Right lobe of liver (tissue), 6 donors: ENCODE data around the gene IP6K3. TPM values are rescaled to one million over a fixed set of nuclear protein-coding genes. Genes with fewer than 3 reads are reported as not detected.

Source experiments
- ATAC-seq, 4 donors: fragments of 200-7000 bp; cut with Tn5 transposase; one replicate each; pipeline ENCODE4 v1.9.1; 2020; ENCODE audit warnings: mild to moderate bottlenecking in 4 of 4, moderate library complexity in 4 of 4
- DNase-seq, 3 donors: peaks; one replicate each; pipeline ENCODE4 v3.0.0-alpha.2; 2020
- H3K27ac ChIP-seq, 3 donors: fragments of 200-600 bp; one replicate each; pipeline ENCODE4 v1.8.0; 2022
- H3K27me3 ChIP-seq, 2 donors: fragments of 200-600 bp; one replicate each; pipeline ENCODE4 v1.8.0; 2022
- H3K36me3 ChIP-seq, 4 donors: fragments of 200-600 bp; sonication (generic) in 1 of 4; one replicate each; pipeline versions ENCODE4 v1.5.1 to v1.8.0; 2017 to 2022; ENCODE audit warnings: control low read depth in 1 of 4
- H3K4me1 ChIP-seq, 4 donors: fragments of 200-600 bp; sonication (generic) in 1 of 4; one replicate each; pipeline versions ENCODE4 v1.5.1 to v1.8.0; 2017 to 2022; ENCODE audit warnings: control low read depth in 1 of 4
- H3K4me3 ChIP-seq, 3 donors: fragments of 200-600 bp; one replicate each; pipeline ENCODE4 v1.8.0; 2022
- H3K9me3 ChIP-seq, 4 donors: fragments of 200-600 bp; sonication (generic) in 1 of 4; one replicate each; pipeline versions ENCODE4 v1.5.1 to v1.8.0; 2017 to 2022; ENCODE audit warnings: control low read depth in 1 of 4
- CTCF ChIP-seq, 4 donors: fragments of 200-600 bp in 3 of 4; fragments of 450-650 bp in 1 of 4; IDR thresholded peaks; one replicate each; pipeline versions ENCODE4 v1.5.1 to v1.8.0; 2016 to 2022; ENCODE audit warnings: antibody characterized with exemption in 4 of 4, mild to moderate bottlenecking in 2 of 4
- POLR2A ChIP-seq: fragments of 450-650 bp; IDR thresholded peaks from one replicate; pipeline ENCODE4 v1.6.1; 2017; ENCODE audit warnings: antibody characterized with exemption, mild to moderate bottlenecking
- WGBS: methylation state at CpG from one replicate; pipeline ENCODE4 v1.1.6; 2018; ENCODE audit warnings: low coverage, low lambda C conversion rate; ENCODE audit not compliant: insufficient coverage; ENCODE audit errors: missing lambda C conversion rate; 5-methylcytosine and 5-hydroxymethylcytosine counted together
- intact Hi-C, 2 donors: fragments of 100-400 bp; cut with DNase I; formaldehyde crosslinking; loops; one replicate each; pipeline versions ENCODE4 v1.11.2 to v1.14.1; 2022
- total RNA-seq, 6 experiments: library from RNA; depleted of rRNA in 2 of 6; stranded (reverse); fragments of >200 nt in 2 of 6; fragmentation: NEBNext Ultra II Directional in 3 of 6; extraction: Animal tissue kit (Norgen Biotek cat#: 25700) in 3 of 6; gene quantifications; one replicate each; pipeline versions ENCODE4 v1.1.0 to v1.2.4, GENCODE V29; 2016 to 2023
- donor health status: DM: no; HTN: yes; CAD: no.
- donor health status: DM: no; HTN: no; CAD: no.
- donor health status: DM: no; HTN: no; CAD: no.
- donor health status: DM: no; HTN: yes; CAD: no.
- donor health status: DM: no; HTN: yes; CAD: no.

Gene IP6K3
- total RNA-seq, 6 experiments from 2014 or later = 4.8 to 28.0 (median 9.7) TPM

DNA sequence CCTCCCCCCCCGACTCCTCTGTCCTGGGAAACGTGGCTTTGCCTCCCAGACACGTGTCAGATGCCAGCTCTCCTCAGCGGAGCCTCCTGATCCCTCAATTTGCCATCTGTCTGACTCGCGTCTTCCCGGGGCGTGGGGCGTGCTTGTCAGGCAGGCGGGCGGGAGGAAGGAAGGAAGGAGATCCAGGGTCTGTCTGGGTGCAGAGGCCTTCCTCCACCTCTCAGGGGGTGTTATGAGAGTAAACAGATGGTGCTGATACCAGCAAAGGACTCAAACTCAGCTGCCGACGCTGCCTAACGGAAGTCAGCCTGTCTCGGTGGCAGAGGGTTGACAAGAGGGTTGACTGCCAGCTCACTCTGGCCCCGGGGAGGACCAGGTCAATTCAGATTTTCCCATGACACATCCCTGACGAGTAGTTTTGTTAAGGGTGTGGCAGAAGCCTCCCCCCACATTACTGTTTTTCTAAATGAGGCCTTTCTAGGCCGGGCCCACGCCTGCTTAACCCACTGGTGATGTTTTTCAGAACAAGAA lies 52.2 kb downstream of the IP6K3 start:
- Histone ChIP-seq H3K27me3 (no peaks in the 10 kb centered on the region), H3K36me3 (peaks cover 0 to 6% (median 3%) of the 10 kb centered on the region in 4 donors), H3K9me3 (no peaks in the 10 kb centered on the region), H3K4me3 (no peak overlapping the region), H3K4me1 (peaks cover 0 to 2% (median 0%) of the 10 kb centered on the region in 4 donors), H3K27ac (no peak overlapping the region)
- WGBS = 31% methylated on average over 5 of the region's 19 CpGs
- no peak for TF ChIP-seq POLR2A
- TF ChIP-seq CTCF (IDR thresholded peaks at IDR 0.05) = no peak
- DNase-seq (peak in 1 of 3 donors; percentile 48), ATAC-seq (peak in 2 of 4 donors; percentile 16 to 24)
- intact Hi-C loops = no loop called here

DNA sequence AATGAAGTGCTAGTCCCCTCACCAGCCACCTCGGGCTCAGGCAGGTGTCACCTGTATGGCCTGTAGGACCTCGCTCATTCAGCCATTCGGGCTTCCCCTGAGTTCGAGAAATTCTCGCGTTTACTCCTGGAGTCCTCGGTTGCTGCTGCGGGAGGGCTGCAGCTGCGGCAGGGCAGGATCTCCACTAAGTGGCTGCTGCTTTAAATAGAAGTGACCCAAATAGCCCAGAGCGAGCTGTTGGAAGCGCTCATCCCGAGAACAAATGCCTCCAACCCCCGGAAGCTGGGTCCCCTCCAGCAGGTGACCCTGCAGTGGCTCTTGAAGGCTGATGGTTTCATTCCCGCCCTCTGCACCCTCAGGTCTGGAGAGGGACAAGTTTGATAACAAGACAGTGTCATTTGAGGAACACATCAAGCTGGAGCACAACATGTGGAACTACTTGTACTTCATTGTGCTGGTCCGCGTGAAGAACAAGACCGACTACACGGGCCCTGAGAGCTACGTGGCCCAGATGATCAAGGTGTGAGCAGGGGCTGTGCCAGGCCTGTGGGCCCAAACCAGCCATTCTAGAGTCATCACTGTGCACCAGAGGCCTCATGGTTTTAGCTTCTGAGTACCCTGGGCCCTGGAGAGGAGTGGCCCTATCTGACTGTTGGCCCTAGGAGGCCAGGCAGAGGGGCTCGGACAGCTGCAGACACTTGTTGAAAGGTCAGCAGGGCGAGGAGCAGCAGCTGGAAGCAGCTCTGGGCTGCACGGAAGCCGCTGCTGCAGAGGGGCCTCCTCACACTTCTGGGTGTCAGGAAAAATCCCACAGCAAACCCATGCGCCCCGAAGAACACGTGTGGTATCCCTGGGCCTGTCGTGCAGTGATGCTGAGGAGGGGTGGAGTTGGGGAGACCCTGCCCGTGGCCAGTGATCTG lies 53.3 kb downstream of the IP6K3 start:
- Histone ChIP-seq H3K4me1 (peaks cover 0 to 2% (median 0%) of the 10 kb centered on the region in 4 donors), H3K4me3 (no peak overlapping the region), H3K27ac (no peak overlapping the region), H3K36me3 (peaks cover 0 to 6% (median 3%) of the 10 kb centered on the region in 4 donors), H3K9me3 (no peaks in the 10 kb centered on the region), H3K27me3 (no peaks in the 10 kb centered on the region)
- 75% methylated on average over 16 of the region's 28 CpGs for WGBS
- no peak for ATAC-seq
- TF ChIP-seq CTCF (IDR thresholded peaks at IDR 0.05) (no peak), POLR2A (no peak)
- intact Hi-C loops = no loop called here
- DNase-seq = peak in 1 of 3 donors; percentile 44

DNA sequence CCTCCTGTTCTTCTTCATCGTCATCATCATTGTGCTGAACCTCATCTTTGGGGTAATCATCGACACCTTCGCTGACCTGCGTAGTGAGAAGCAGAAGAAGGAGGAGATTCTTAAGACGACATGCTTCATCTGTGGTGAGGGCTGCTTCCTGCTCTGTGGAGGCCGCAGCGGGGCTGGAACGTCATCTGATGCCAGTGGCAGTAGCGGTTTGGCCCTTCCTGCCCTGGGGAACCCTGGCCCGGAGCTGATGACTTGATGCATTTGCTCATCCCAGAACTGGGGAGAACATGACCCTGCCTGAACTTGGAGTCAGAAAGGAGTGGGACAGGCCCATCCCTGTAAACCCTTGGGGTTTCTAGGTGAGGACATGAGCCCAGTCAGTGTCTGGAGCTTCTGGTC lies 53.9 kb downstream of the IP6K3 start:
- H3K4me3 ChIP-seq = no peak overlapping the region
- no peaks in the 10 kb centered on the region for H3K27me3 ChIP-seq
- DNase-seq (peak in 1 of 3 donors; percentile 56), ATAC-seq (peak in 2 of 4 donors; percentile 7 to 8)
- H3K9me3 ChIP-seq = no peaks in the 10 kb centered on the region
- no peak overlapping the region for H3K27ac ChIP-seq
- H3K4me1 ChIP-seq = peaks cover 0 to 2% (median 0%) of the 10 kb centered on the region in 4 donors
- 44% methylated on average over 5 of the region's 10 CpGs for WGBS
- intact Hi-C loops = no loop called here
- peaks cover 0 to 6% (median under 1%) of the 10 kb centered on the region in 4 donors for H3K36me3 ChIP-seq
- TF ChIP-seq POLR2A = no peak
- no peak for TF ChIP-seq CTCF (IDR thresholded peaks at IDR 0.05)

DNA sequence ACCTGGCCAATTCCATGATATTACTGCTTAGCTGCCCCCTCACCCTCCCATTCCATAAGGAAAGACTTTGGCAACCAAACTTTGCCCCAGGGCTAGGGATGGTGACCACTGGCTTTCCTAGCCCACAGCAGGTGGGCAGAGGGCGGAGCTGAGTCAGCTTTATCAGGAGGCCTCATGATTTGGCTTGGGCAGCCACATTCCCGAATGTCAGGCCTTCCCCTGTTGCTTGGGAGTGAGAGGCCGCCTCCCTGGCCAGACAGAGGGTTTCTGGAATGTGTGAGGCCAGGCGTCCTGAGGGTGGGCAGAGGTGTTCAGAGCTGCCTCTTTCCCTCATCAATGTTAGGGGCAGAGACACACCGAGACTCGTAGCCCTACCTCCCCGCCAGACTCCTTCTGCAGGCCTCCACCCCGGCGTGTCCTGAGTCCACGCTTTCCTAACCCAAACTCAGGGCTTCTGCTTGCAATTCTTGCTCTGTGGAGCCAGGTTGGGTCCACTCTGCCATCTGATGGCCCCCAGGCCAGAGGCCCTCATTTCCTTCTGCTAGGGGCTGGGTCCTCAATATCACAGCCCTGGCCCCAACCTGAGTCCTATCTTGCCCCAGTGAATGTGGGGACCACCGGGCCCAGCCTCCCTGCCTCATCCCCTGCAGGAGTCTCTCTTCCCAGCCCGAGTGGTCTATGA lies 54.5 kb downstream of the IP6K3 start:
- peaks cover 0 to 2% (median 0%) of the 10 kb centered on the region in 4 donors for H3K36me3 ChIP-seq
- no peak for TF ChIP-seq CTCF (IDR thresholded peaks at IDR 0.05)
- TF ChIP-seq POLR2A = no peak
- H3K27ac ChIP-seq = no peak overlapping the region
- no peak overlapping the region for H3K4me3 ChIP-seq
- no peak for ATAC-seq
- peak in 1 of 3 donors; percentile 45 for DNase-seq
- WGBS = 71% methylated on average over 5 of the region's 12 CpGs
- peaks cover 0 to 2% (median 0%) of the 10 kb centered on the region in 4 donors for H3K4me1 ChIP-seq
- no peaks in the 10 kb centered on the region for H3K27me3 ChIP-seq
- H3K9me3 ChIP-seq = no peaks in the 10 kb centered on the region
- intact Hi-C loops = no loop called here
